Right lobe of liver (tissue), 4 donors: ENCODE results near the gene NUBP2.

Experiments
- POLR2A ChIP-seq: fragments of 450-650 bp; IDR thresholded peaks from one replicate; pipeline ENCODE4 v1.6.1; 2017; ENCODE audit warnings: antibody characterized with exemption, mild to moderate bottlenecking
- TF ChIP-seq, protein P1 (sequence below), 4 donors: fragments of 200-600 bp in 3 of 4; fragments of 450-650 bp in 1 of 4; IDR thresholded peaks; one replicate each; pipeline versions ENCODE4 v1.5.1 to v1.8.0; 2016 to 2022; ENCODE audit warnings: antibody characterized with exemption in 4 of 4, mild to moderate bottlenecking in 2 of 4
- donor health status: DM: no; HTN: no; CAD: no.
- donor health status: DM: no; HTN: no; CAD: no.
- donor health status: DM: no; HTN: yes; CAD: no.

DNA sequence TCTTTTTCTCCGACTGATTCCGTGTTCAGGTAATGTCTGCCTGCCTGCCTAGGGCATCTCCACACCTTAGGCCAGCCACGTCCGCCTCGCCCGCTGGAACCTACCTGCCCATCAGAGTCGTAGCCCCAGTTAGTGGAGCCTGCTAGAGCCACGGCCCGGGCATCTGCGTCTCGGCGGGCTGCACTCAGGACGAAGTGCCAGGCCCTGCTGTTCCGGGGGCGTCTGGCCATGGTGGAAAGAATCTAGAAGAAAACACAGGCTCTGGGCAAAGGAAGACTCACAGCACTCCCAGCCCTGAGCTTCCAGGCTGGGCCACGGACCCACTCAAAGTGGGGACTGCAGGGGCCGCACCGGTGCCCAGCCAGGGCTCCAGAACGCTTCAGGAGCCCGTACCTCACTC is 1.5 kb upstream of the NUBP2 start:
- TF ChIP-seq, protein P1, sequence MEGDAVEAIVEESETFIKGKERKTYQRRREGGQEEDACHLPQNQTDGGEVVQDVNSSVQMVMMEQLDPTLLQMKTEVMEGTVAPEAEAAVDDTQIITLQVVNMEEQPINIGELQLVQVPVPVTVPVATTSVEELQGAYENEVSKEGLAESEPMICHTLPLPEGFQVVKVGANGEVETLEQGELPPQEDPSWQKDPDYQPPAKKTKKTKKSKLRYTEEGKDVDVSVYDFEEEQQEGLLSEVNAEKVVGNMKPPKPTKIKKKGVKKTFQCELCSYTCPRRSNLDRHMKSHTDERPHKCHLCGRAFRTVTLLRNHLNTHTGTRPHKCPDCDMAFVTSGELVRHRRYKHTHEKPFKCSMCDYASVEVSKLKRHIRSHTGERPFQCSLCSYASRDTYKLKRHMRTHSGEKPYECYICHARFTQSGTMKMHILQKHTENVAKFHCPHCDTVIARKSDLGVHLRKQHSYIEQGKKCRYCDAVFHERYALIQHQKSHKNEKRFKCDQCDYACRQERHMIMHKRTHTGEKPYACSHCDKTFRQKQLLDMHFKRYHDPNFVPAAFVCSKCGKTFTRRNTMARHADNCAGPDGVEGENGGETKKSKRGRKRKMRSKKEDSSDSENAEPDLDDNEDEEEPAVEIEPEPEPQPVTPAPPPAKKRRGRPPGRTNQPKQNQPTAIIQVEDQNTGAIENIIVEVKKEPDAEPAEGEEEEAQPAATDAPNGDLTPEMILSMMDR (IDR thresholded peaks at IDR 0.05) = no peak
- no peak for TF ChIP-seq POLR2A
